SKM-1 treated with dmso at 0.1 percent for 144 hours (cell line): ENCODE measurements around the gene PRKAR1B.

Source experiments
- DNase-seq: peaks from one replicate; lab custom pipeline; 2025; ENCODE audit not compliant: unreplicated experiment; lab: John Stamatoyannopoulos, UW

Gene PRKAR1B

GRCh38 chr7:514651-515598 is 212.2 kb downstream of the PRKAR1B start:
- no peak for DNase-seq

- DNase-seq, result no peak
Observed at GRCh38 chr7:514242-514641, 212.8 kb downstream of the PRKAR1B start.

- DNase-seq, result no peak
Observed at GRCh38 chr7:513521-514166, 213.4 kb downstream of the PRKAR1B start.

- no peak for DNase-seq
Observed at GRCh38 chr7:512541-513311, 214.4 kb downstream of the PRKAR1B start.

DNA sequence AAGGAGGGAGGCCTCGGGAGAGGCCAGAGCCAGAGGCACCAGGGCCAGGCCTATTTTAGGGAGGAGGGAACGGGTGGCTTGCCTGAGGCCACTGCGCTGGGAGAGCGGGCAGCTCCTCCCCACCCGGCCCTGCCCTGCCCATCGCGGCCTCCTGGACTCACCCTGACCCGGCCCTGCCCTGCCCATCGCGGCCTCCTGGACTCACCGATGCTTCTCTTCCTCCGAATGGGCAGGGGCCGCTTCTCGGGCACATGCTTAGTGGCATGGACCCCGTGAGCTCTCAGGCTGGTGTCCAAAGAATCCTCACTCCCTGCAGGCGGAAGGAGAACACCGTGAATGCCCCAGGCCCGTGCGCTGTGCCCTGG is 215.0 kb downstream of the PRKAR1B start:
- DNase-seq, result no peak

DNA sequence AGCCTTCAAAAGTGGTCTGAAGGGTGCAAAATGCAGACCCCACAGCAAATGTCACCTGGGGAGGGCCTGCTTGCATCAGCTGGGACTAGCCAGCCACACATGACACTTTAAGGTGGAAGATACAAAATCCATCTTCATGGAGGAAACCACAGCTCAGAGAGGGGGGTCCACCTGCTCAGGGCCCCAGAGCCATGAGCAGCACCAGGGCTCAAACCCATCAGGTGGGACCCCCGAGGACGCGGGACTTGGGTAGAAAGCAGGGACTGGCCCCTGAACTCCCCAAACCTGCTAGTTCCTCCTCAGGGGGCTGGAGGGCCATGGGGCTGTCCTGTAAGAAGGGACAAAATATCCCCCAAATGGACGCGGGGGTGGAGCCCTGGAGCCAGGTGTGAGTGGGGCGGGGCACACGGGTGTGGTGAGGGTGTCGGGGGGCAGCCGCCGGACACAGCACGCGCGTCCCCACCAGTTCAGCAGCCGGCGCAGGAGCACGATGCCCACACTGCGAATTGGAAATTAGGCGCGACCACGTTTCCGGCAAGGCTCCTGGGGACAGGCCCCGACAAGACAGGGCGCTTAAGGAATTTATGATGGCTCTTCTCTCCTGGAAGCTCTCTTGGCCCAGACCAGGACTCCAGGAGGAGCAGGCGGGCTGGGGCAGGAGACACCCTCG is 215.5 kb downstream of the PRKAR1B start:
- DNase-seq, result no peak

DNA sequence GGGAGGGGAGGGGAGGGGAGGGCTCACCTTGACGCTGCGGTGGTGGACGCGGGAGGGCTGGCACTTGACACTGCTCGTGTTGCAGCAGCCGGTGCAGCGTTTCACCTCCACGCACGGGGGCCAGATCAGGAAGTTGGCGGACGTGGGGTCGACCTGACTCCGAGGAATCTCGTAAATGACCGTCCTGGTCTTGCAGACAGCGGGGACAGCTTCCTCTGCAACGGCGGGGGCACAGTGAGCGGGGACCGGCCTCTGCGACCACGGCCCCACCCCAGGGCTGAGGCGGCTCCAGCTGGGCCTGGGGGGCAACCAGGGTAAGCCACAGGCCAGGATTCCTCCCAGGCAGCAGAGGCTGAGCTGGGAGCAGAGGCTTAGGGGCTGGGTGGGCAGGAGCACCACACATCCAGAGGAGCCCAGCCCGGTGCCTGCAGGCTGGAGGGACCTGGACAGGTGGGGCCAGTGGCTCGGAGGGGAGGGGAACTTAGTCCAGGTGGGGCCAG is 216.2 kb downstream of the PRKAR1B start:
- no peak for DNase-seq

DNA sequence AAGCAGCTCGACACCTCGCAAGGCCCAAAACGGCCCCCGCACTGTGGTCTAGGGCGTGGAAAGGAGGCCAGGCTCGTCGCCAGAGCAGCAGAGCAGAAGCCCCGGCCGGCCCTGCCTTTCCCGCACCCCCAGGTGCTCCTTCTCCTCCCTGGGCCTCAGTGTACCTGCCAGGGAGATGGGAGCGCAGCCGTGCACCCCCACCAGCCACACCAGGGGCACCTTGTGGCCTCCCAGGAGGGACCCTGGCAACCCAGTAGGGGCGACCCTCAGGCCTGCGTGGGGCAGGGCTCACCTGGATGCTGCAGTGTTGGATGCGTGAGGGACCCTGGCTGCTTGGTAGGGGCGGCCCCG is 217.0 kb downstream of the PRKAR1B start:
- no peak for DNase-seq

GRCh38 chr7:509426-510130 is 217.5 kb downstream of the PRKAR1B start:
- no peak for DNase-seq

GRCh38 chr7:508461-509170 is 218.5 kb downstream of the PRKAR1B start:
- DNase-seq, result no peak

- DNase-seq, result no peak
Observed at GRCh38 chr7:507623-508300, 219.3 kb downstream of the PRKAR1B start.

GRCh38 chr7:506921-507622 is 220.0 kb downstream of the PRKAR1B start:
- no peak for DNase-seq

DNA sequence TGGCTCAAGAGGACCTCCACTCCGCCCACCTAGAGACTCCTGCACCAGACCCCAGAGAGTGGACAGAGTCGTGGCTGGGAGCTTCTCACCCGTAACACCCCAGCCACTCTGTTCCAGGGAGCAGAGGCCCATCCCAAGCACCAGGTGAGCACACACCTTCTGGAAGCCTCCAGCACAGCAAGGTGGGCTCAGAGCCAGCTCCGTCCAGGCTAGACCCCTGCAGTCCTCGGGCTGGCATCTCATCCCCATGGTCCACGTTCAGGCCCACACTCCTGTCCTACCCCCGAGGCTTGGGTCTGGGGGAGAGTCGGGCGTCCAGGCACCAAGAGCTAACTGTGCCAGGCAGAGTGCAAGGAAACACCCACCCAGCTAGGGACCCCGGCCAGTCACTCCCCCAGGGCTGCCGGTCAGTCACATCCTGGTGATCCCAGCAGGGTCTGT is 220.7 kb downstream of the PRKAR1B start:
- no peak for DNase-seq

GRCh38 chr7:505171-505570 is 221.9 kb downstream of the PRKAR1B start:
- no peak for DNase-seq

DNA sequence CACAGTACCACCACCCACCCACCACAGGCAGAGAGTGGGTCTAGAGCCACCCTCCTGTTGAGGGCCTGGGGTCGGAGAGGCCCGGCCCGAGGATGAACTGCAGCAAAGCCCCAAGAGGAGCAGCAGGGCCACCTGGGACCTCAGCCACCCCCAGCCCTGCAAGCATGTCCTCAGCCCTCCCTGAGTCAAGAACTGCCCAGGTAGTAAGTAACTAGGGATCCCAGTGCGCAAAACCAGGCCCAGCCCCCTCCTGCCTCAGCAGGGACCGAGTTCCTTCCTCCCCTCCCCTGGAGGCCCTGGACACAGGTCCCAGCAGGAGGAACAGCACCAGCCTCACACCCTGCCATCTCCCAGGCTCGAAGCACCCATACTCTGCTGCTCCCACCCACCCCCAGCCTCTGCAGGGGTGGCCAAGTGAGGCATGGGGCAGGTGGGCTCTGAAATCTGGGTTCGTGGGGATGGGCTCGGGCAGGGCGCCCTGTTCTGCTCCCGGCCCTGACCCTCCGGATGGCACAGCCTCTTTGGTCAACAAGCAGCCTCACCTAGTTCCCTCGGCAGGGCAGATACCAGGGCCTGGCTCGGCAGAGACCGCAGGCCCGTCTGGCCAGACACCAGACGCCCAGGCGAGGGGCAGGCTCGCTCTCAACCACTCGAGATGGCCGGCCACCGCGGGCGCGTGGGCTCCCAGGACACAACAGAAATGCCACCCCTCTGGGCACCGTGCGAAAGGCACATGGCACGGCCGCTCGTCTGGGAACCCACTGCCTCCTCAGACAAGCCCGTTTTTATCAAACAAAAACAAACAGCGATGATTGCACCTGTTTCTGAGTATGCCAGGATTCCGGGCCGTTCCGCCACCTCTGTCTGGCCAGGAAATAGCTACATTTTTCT is 222.6 kb downstream of the PRKAR1B start:
- no peak for DNase-seq

GRCh38 chr7:503575-504111 is 223.4 kb downstream of the PRKAR1B start:
- no peak for DNase-seq

- no peak for DNase-seq
Observed at GRCh38 chr7:502296-502695, 224.8 kb downstream of the PRKAR1B start.
